Fibroblast of the aortic adventitia (primary cell): ENCODE measurements around the gene LCK. TPM values are rescaled to one million over a fixed set of nuclear protein-coding genes. Genes with fewer than 3 reads are reported as not detected.
A peak's percentile ranks its signal among the peaks of the same experiment; 100 is the strongest.

Experiments
- DNase-seq: peaks from one replicate; pipeline ENCODE4 v3.0.0-alpha.2; 2010; ENCODE audit warnings: low read depth
- H3K4me3 ChIP-seq: 2 replicates; pipeline ENCODE4 v1.5.1; 2011; ENCODE audit warnings: low read depth, mild to moderate bottlenecking, control low read depth, low read length, moderate library complexity
- total RNA-seq: library from RNA; depleted of rRNA; stranded (reverse); fragments of >200 nt; gene quantifications from 2 replicates; pipeline ENCODE4 v1.2.3, GENCODE V29; 2012; ENCODE audit warnings: low replicate concordance
- TF ChIP-seq, protein P1 (sequence below): IDR thresholded peaks from 2 replicates; pipeline ENCODE4 v1.5.1; 2011; ENCODE audit warnings: mild to moderate bottlenecking, low read length, control low read depth, inconsistent platforms; ENCODE audit not compliant: insufficient read depth

LCK gene
- total RNA-seq, 1 donor, result not detected

DNA sequence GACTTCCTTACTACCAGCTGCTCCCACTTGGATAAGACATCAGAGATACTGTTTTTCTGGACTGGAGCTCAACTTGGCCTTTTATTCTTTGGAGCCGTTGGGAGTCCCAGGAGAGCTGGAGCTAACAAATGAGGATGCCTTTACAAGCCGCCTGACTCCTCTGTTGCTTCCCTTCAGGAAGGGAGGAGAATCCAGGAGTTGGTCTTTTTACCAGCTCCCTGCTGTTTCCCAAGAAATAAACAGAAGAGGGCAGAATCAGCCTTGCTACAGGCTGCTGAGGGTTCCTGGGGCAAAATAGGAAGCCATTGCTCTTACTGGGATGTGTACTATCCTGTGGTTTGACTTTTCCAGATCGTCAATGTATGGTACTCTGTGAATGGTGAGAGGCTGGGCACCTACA, 27.4 kb upstream of the LCK start:
- TF ChIP-seq, protein P1, sequence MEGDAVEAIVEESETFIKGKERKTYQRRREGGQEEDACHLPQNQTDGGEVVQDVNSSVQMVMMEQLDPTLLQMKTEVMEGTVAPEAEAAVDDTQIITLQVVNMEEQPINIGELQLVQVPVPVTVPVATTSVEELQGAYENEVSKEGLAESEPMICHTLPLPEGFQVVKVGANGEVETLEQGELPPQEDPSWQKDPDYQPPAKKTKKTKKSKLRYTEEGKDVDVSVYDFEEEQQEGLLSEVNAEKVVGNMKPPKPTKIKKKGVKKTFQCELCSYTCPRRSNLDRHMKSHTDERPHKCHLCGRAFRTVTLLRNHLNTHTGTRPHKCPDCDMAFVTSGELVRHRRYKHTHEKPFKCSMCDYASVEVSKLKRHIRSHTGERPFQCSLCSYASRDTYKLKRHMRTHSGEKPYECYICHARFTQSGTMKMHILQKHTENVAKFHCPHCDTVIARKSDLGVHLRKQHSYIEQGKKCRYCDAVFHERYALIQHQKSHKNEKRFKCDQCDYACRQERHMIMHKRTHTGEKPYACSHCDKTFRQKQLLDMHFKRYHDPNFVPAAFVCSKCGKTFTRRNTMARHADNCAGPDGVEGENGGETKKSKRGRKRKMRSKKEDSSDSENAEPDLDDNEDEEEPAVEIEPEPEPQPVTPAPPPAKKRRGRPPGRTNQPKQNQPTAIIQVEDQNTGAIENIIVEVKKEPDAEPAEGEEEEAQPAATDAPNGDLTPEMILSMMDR, result no peak
- peak; percentile 41 for DNase-seq
- peak overlapping the region; percentile 35 for H3K4me3 ChIP-seq

DNA sequence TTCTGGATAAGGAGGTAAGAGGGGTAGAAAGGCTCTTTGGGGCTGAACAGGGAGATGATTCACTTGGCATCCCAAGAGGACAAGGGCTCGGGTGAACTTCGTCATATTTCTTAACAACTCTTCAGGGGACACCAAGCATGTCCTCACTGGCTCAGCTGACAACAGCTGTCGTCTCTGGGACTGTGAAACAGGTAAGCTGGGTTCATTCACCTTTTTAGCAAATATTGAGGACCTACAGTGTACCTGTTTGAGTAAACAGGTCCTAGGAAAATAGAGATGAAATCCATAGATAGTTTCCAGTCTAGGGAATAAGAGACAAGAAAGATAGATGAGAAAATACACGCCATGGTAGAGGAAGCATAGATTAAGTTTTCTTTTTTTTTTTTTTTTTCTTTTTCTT, 26.8 kb upstream of the LCK start:
- TF ChIP-seq, protein P1, result no peak
- DNase-seq, result no peak
- no peak overlapping the region for H3K4me3 ChIP-seq

DNA sequence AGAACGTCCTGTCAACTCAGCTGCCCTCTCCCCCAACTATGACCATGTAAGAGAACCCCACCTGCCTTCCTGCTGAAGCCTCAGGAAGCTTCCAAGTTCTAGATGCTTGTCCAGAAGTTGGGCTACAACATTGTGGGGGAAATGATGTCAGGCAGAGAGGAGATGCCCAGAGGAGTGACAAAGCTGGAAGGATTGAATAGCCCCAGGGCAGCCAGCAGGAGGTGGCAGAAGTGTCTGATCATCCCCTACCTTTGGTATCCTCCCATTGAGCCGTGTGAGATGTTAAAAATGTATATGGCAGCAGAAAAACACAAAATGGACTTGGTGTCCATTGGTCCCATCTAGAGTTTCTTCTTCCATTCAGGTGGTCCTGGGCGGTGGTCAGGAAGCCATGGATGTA, 22.3 kb upstream of the LCK start:
- TF ChIP-seq, protein P1, result no peak
- no peak overlapping the region for H3K4me3 ChIP-seq
- DNase-seq, result no peak

DNA sequence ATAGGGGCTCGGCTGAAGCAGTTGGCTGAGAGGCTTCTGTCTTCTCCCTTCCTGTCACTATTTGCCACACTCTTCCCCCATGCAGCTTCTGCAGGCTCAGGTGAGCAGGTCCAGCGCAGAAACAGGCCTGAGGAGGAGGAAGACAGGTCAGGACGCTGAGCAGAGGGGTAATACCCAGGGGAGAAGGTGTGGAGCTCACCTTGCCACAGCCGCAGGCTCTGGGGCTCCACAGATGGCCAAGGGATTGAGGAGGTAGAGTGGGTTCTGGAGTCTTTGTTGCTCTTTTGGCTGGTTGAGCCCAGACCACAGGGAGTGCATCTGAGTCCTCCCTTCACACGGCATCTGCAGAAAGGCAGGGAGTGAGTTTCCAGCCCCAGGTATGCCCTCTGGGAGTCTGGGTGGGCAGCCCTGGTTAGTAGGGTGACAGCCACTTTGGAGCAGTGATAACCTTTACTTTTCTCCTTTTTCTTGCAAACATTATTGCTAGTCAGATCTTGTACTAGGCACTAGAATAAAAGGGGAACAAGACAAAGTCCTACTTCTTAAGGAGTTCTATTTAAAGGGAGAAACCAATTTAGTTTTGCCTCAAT, 19.1 kb upstream of the LCK start:
- no peak overlapping the region for H3K4me3 ChIP-seq
- no peak for DNase-seq
- TF ChIP-seq, protein P1, result no peak

DNA sequence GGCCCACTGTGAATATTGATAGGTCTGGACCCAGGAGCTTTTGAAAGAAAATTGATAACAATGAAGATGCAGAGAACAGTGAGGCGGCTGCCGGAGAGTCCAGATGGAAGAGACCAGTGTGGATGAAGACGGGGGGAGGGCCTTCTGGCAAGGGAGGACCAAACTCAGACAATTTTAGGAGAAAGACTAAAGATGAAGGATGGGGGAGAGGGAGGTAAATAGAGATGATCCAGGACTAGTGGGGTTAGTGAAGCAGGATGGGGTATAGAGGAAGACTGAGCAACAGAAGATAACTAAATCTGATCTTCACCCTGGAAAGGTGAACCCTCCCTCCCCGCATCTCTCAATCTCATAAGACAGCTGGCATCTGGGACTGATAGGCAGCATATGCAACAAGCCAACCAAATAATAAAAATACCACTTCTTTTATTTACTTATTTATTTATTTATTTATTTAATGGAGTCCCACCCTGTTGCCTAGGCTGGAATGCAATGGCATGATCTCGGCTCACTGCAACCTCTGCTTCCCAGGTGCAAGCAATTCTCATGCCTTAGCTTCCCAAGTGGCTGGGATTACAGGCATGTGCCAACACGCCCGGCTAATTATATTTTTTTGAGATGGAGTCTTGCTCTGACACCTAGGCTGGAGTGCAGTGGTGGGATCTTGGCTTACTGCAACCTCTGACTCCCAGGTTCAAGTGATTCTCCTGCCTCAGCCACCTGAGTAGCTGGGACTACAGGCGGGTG, 18.3 kb upstream of the LCK start:
- TF ChIP-seq, protein P1, result no peak
- no peak overlapping the region for H3K4me3 ChIP-seq
- no peak for DNase-seq

DNA sequence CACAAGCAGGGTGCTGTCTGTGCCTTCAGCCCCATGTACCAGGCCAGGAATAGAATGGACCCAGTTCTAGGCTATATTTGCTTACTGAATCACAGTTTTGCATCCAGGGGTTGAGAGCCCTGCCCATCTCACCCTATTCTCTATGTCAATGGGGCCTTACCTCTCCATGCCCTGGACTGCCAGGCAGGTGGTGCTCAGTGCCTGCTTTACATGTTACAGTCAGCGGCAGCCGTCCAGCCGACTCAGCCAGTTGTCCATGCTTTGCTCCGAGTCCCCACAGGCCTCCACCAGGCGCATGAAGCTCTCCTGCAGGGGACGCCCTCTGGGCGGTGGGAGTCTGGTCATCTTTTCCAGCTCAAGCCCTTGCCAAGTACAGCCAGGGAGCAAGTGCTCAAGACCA, 16.3 kb upstream of the LCK start:
- TF ChIP-seq, protein P1, result no peak
- no peak overlapping the region for H3K4me3 ChIP-seq
- no peak for DNase-seq

DNA sequence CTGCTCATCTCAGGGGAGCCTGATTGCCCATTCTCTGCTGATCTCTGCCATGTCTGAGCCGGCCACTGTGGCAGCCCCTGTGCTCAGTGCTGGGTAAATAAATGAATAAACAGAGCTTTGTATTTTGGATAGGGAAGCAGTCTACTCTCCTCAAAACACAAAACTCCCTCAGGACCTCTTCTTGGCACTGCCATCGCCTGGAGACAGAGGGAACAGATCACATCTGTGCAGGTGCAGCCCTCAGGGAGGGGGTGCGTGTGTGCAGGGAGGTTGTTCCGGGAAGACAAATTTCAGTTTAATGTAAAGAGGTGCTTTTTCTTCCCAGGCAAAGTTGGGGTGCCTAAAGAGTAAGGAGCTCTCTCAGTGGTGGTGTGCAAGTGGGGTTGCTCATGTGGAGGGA, 11.7 kb upstream of the LCK start:
- H3K4me3 ChIP-seq, result no peak overlapping the region
- TF ChIP-seq, protein P1, result no peak
- no peak for DNase-seq
